OCI-LY1 (cell line): ENCODE results near the gene TYRO3.

ENCODE experiments used
- EZH2 ChIP-seq: fragments of 200-600 bp; sonication (generic), shearing (Covaris generic); IDR thresholded peaks from 2 replicates; pipeline ENCODE4 v1.8.0; 2017; ENCODE audit warnings: borderline replicate concordance, mixed run types, mild to moderate bottlenecking, antibody characterized with exemption, low read length, moderate library complexity, mixed read lengths
- TF ChIP-seq, protein P1 (sequence below): fragments of 200-600 bp; sonication (generic), shearing (Covaris generic); IDR thresholded peaks from 2 replicates; pipeline ENCODE4 v1.5.1; 2017; ENCODE audit warnings: mild to moderate bottlenecking, antibody characterized with exemption, low read length, moderate library complexity, mixed read lengths

DNA sequence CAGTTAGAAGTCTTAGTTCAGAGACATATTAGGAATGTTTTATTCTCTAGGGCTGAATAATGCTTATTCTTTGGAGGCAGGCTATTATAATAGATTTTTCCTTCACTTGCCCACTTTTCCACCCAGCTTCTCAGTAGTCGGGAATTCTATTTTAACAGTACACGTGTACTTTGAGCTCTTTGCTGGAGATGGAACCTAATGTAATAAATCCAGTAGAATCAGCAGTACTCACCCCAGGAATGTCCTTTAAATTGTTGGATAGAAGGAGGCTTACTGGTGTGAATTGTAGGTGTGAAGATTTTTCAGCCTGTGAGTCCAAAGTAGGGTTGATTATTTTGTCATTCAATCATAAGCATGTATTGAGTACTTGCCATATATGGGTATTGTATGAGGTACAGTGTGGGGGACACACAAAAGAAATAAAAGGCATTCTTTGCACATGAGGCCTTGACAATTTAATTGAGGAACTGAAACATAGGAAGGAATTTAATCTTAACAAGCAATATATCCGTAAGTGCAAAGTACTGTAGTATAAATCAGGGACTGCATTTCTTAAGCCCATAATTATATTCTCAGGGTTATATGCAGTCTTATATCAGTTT, 71.7 kb downstream of the TYRO3 start:
- TF ChIP-seq, protein P1, sequence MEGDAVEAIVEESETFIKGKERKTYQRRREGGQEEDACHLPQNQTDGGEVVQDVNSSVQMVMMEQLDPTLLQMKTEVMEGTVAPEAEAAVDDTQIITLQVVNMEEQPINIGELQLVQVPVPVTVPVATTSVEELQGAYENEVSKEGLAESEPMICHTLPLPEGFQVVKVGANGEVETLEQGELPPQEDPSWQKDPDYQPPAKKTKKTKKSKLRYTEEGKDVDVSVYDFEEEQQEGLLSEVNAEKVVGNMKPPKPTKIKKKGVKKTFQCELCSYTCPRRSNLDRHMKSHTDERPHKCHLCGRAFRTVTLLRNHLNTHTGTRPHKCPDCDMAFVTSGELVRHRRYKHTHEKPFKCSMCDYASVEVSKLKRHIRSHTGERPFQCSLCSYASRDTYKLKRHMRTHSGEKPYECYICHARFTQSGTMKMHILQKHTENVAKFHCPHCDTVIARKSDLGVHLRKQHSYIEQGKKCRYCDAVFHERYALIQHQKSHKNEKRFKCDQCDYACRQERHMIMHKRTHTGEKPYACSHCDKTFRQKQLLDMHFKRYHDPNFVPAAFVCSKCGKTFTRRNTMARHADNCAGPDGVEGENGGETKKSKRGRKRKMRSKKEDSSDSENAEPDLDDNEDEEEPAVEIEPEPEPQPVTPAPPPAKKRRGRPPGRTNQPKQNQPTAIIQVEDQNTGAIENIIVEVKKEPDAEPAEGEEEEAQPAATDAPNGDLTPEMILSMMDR: no peak
- TF ChIP-seq EZH2: no peak
